Brain microvascular endothelial cell (primary cell): ENCODE results near the gene EFEMP1.
A peak's percentile ranks its signal among the peaks of the same experiment; 100 is the strongest.

Source experiments
- DNase-seq: peaks from one replicate; pipeline ENCODE4 v3.0.0-alpha.2; 2020
- H3K27ac ChIP-seq: fragments of 250-450 bp; sonication (Bioruptor Pico); 2 replicates; pipeline ENCODE4 v1.5.1; 2020; ENCODE audit warnings: mild to moderate bottlenecking, moderate library complexity
- H3K27me3 ChIP-seq: fragments of 250-450 bp; sonication (Bioruptor Pico); replicated peaks from 2 replicates; pipeline ENCODE4 v1.5.1; 2020; ENCODE audit warnings: mild to moderate bottlenecking
- H3K36me3 ChIP-seq: fragments of 250-450 bp; sonication (Bioruptor Pico); replicated peaks from 2 replicates; pipeline ENCODE4 v1.5.1; 2020; ENCODE audit warnings: mild to moderate bottlenecking
- H3K4me3 ChIP-seq: 2 replicates; pipeline ENCODE4 v1.5.1; 2011; ENCODE audit warnings: low read depth, mild to moderate bottlenecking, control low read depth, low read length, moderate library complexity
- in situ Hi-C: cut with HindIII; loops from 2 replicates; pipeline ENCODE4 v1.10.0; 2017; ENCODE audit warnings: low sequenced_read_pairs, low pct_ligation_motif_present
- TF ChIP-seq, protein P1 (sequence below): IDR thresholded peaks from 2 replicates; pipeline ENCODE4 v1.5.1; 2011; ENCODE audit warnings: low read depth, mild to moderate bottlenecking, moderate library complexity, low read length, control low read depth, inconsistent platforms; ENCODE audit errors: missing control alignments

The EFEMP1 gene

DNA sequence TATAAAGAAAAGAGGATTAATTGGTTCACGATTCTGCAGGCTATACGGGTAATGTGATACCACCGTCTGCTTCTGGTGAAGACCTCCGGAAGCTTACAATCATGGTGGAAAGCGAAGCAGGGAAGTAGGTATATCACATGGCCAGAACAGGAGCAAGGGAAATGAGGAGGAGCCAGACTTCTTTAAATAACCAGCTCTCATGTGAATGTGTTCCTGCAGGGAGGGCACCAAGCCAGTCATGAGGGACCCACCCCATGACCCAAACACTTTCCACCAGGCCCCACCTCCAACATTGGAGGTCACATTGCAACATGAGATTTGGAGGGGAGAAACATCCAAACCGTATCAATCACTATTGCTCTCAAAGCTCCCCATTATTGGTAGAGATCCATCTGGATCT lies 61.8 kb downstream of the EFEMP1 start:
- no peak overlapping the region for H3K4me3 ChIP-seq
- H3K27ac ChIP-seq: peak overlapping the region; percentile 99
- H3K27me3 ChIP-seq: no peaks in the 10 kb centered on the region
- no peak for DNase-seq
- TF ChIP-seq, protein P1, sequence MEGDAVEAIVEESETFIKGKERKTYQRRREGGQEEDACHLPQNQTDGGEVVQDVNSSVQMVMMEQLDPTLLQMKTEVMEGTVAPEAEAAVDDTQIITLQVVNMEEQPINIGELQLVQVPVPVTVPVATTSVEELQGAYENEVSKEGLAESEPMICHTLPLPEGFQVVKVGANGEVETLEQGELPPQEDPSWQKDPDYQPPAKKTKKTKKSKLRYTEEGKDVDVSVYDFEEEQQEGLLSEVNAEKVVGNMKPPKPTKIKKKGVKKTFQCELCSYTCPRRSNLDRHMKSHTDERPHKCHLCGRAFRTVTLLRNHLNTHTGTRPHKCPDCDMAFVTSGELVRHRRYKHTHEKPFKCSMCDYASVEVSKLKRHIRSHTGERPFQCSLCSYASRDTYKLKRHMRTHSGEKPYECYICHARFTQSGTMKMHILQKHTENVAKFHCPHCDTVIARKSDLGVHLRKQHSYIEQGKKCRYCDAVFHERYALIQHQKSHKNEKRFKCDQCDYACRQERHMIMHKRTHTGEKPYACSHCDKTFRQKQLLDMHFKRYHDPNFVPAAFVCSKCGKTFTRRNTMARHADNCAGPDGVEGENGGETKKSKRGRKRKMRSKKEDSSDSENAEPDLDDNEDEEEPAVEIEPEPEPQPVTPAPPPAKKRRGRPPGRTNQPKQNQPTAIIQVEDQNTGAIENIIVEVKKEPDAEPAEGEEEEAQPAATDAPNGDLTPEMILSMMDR: no peak
- in situ Hi-C loops: no loop called here
- H3K36me3 ChIP-seq: no peaks in the 10 kb centered on the region

- in situ Hi-C loops: no loop called here
- H3K27ac ChIP-seq: peak overlapping the region; percentile 99
- TF ChIP-seq, protein P1: no peak
- no peaks in the 10 kb centered on the region for H3K36me3 ChIP-seq
- no peak overlapping the region for H3K4me3 ChIP-seq
- H3K27me3 ChIP-seq: no peaks in the 10 kb centered on the region
- no peak for DNase-seq
Observed at GRCh38 chr2:55860832-55861231, 62.8 kb downstream of the EFEMP1 start.

DNA sequence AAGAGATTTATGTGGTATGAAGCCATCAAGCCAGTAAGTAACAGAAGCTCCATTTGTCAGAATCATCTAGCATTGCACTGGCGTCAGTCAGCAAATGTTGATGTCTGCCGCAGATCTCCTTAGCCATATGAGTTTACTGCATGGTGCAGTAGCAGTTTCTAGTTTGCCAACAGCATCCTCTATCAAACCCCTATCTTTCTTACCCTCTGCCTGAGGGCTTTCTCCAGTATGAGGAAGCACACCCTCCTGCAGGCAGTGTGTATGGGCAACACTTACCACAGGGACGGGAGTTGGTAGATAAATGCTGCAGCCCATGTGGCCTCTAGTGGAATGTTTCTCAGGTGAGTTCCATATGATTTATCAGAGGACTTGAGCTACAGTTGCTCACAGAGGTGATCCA lies 63.7 kb downstream of the EFEMP1 start:
- H3K36me3 ChIP-seq: no peaks in the 10 kb centered on the region
- TF ChIP-seq, protein P1: no peak
- in situ Hi-C loops: no loop called here
- no peak for DNase-seq
- H3K27me3 ChIP-seq: no peaks in the 10 kb centered on the region
- H3K4me3 ChIP-seq: no peak overlapping the region
- H3K27ac ChIP-seq: no peak overlapping the region

DNA sequence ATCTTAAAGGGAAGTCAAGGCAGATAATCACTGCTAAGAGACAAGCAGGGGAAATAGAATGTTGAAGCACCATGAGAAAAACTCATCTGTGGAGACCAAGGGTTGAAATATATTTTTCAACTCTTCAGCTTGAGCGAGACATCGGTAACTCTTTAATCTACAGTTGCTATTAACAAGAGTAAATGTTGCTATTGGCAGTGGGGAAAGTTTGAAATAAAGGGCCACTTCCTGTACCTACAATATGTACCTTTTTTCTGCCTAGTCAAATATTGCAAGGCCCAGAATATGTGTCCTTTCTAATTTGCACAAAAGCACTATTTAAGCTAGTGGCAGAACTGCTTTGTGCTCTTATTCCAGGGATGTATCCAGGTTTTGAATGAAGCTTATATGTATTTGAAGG lies 65.8 kb downstream of the EFEMP1 start:
- no peak for DNase-seq
- Histone ChIP-seq H3K27ac (no peak overlapping the region), H3K27me3 (no peaks in the 10 kb centered on the region), H3K36me3 (no peaks in the 10 kb centered on the region), H3K4me3 (no peak overlapping the region)
- TF ChIP-seq, protein P1: no peak
- in situ Hi-C loops: no loop called here

- Histone ChIP-seq H3K36me3 (no peaks in the 10 kb centered on the region), H3K27me3 (no peaks in the 10 kb centered on the region), H3K27ac (peak overlapping the region; percentile 8), H3K4me3 (no peak overlapping the region)
- no peak for DNase-seq
- TF ChIP-seq, protein P1: no peak
- in situ Hi-C loops: no loop called here
Observed at GRCh38 chr2:55856936-55857335, 66.6 kb downstream of the EFEMP1 start.

GRCh38 chr2:55848096-55848495 lies 75.5 kb downstream of the EFEMP1 start:
- Histone ChIP-seq H3K27ac (no peak overlapping the region), H3K4me3 (no peak overlapping the region), H3K27me3 (no peaks in the 10 kb centered on the region), H3K36me3 (no peaks in the 10 kb centered on the region)
- DNase-seq: no peak
- TF ChIP-seq, protein P1: no peak
- in situ Hi-C loops: no loop called here
